NCI-H460 (cell line): ENCODE data around the gene CRHBP. TPM values are rescaled to one million over a fixed set of nuclear protein-coding genes. Genes with fewer than 3 reads are reported as not detected.
"Not testable (repeated sequence)": the region's sequence is repeated elsewhere in the genome, so short reads cannot be mapped to it uniquely, and the experiment has no call there.

ENCODE experiments used
- DNase-seq: peaks from one replicate; pipeline ENCODE4 v3.0.0-alpha.2; 2016; ENCODE audit warnings: low read depth; ENCODE audit errors: extremely low read depth
- polyA plus RNA-seq: library from polyadenylated mRNA; depleted of rRNA; stranded (reverse); fragments of >200 nt; gene quantifications from 2 replicates; pipeline ENCODE4 v1.2.3, GENCODE V29; 2014; cell fraction: nucleus; rRNA removed
- total RNA-seq: library from RNA; depleted of rRNA; stranded (reverse); fragments of >200 nt; shearing (Covaris generic); gene quantifications from 2 replicates; pipeline ENCODE4 v1.2.3, GENCODE V29; 2014; rRNA removed

Gene CRHBP, protein sequence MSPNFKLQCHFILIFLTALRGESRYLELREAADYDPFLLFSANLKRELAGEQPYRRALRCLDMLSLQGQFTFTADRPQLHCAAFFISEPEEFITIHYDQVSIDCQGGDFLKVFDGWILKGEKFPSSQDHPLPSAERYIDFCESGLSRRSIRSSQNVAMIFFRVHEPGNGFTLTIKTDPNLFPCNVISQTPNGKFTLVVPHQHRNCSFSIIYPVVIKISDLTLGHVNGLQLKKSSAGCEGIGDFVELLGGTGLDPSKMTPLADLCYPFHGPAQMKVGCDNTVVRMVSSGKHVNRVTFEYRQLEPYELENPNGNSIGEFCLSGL
- not detected in 2 replicates for total RNA-seq
- not detected in 2 replicates for polyA plus RNA-seq

DNA sequence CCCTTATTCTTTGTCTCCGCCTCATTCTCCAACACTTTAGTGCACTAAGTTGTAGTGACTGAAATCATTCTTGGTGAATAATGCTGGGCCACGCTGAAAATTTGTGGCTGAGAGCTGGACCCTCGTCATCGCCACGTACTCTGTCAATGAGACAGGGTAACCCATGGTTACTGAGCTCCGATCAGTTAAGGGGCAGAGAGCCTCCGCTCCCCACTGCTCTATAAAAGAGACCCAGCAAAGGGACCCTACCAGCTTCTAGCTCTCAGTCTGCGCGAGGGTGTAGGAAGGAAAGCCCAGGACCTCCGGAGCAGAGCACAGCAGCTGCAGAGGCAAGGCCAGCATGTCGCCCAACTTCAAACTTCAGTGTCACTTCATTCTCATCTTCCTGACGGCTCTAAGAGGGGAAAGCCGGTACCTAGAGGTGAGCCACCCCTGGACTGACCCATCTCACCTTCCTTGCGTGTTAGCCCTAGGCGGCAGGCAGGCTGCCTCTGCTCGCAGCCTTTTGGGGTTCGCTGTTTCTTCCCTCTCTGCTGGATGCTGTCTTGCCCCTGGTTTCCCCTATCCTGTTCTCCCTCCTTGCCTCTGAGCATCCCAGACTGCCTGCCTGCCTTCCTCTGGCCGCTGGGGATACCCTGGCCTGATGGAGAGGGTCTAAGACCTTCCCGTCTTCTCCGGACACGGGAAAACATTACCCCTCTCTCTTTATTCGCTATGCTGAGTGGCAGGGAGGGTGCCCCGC, at the start of gene CRHBP:
TSS of gene CRHBP (plus strand) at position 251 of the 742 bp plus-strand sequence. CDS start at position 341, 90 bp downstream.
- no peak for DNase-seq

DNA sequence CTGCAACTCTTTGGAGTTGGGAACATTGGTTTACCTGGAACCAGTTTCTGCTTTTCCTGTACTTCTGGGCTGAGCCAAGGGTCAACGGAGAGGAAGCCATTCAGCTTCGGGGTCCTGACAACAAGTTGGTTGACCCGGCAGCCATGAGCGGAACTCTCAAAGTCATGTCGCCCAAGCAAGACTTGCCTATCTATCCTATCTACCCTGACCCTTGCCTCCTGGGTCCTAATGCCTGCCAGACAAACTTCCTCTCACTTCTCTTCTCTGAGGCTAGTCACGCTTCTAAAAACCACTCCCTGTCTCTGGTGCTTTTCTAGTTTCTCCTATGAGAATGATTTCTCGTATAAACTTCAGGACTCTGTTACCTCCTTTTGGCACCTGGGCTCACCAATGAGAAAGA, 44.7 kb upstream of the CRHBP start:
- DNase-seq = no peak

DNA sequence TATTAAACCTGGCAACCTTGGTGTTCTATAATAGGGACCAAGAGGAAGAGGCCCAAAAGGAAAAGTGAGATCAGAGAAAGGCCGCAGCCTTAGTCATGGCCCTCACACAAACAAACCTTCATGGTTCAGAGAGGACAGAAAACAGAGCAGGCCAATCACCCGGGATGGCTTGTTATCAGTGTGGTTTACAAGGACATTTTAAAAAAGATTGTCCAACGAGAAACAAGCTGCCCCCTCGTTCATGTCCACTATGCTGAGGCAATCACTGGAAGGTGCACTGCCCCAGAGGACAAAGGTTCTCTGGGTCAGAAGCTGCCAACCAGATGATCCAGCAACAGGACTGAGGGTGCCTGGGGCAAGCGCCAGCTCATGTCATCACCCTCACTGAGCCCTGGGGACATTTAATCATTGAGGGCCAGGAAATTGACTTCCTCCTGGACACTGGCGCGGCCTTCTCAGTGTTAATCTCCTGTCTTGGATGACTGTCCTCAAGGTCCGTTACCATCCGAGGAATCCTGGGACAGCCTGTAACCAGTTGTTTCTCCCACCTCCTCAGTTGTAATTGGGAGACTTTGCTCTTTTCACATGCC, 42.4 kb upstream of the CRHBP start:
- DNase-seq = not testable (repeated sequence)

DNA sequence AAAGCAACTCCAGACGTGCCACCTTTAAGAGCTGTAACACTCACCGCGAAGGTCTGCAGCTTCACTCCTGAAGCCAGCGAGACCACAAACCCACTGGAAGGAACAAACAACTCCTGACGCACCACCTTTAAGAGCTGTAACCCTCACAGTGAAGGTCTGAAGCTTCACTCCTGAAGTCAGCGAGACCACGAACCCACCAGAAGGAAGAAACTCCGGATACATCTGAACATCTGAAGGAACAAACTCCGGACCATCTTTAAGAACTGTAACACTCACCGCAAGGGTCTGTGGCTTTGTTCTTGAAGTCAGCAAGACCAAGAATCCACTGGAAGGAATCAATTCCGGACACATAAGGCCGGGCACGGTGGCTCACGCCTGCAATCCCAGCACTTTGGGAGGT, 38.2 kb upstream of the CRHBP start:
- DNase-seq = not testable (repeated sequence)

DNA sequence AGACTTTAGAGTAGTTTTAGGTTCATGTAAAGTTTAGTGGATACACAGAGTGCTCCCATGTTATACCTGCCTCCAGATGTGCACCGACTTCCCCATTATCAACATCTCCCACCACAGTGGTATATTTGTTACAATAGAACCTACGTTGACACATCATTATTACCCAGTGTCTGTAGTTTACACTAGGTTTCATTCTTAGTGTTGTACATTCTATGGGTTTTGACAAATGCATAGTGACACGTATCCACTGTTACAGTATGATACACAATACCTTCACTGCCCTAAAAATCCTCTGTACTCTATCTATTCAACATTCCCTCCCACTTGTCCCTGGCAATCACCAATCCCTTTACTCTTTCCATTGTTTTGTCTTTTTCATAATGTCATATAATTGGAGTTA, 34.3 kb upstream of the CRHBP start:
- no peak for DNase-seq

DNA sequence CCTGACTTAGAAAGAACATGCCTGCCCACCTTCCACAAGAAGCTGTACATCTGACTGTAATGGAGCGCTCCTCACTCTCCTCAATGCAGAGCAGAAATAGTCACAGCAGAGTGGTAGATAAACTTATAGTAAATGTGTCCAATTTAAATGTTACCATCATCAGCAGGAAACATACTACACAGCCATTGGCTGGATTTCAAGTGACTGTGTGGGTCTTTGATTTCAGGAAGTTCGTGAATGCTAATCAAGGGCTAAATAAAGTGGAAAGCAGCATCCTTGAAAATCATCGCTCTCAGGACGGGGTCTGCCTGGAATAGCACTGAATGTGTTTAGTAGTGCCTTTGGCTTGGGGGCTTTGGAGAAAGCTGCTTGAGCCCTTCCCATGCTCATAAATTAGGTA, 32.4 kb upstream of the CRHBP start:
- no peak for DNase-seq

DNA sequence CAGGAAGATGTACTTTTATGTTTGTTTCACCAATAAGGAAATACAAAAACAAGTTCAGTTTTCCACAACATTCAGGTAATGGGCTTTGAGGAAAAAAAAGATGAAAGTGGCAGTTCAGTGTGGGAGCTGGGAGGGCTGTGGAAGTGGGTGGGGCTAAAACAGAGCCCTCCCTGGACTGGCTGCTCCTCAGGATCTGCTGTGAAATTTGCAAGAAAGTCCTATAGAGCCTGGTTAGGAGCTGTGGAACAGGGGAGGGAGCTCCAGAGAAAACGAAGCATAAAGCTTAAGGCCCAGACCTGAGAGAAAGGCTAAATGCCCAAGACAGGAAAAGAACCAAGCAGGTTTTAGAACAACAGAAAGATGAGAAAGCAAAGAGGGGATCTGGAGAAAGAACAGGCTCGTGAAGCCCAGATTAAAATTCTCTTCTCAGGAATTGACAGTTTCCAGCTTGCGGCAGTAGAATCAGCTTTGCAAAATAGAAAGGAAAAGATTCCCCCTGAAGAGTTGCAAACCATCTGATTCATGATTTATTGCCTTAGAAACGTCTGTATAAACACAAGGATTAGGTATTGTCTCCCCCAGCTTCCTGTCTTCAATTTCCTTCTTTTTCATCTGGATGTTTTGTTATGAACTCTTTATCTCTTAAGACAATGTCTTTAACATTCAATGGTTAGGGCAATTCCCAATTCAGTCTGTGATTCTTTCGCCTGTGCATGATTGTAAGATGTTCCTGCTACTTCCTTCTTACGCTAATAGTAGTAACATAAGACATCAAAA, 26.3 kb upstream of the CRHBP start:
- DNase-seq = no peak

DNA sequence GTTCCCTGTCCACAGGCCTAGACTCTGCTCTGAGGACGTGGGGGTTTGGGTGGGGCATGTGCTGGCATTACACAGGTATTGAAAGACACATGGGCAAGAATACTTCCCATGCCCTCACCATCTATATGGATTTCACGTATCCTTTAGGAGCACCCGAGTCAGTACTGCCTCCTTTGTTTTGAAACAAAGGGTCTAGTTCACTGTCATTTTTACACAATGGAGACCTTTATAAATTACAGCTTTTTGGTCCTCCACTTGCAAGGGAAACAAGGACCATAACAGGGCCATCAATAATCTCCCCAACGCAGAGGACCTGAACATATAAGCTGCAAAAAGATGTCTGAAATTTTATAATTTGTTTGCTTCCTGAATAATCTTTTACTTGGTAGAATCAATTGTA, 24.9 kb upstream of the CRHBP start:
- DNase-seq = no peak

DNA sequence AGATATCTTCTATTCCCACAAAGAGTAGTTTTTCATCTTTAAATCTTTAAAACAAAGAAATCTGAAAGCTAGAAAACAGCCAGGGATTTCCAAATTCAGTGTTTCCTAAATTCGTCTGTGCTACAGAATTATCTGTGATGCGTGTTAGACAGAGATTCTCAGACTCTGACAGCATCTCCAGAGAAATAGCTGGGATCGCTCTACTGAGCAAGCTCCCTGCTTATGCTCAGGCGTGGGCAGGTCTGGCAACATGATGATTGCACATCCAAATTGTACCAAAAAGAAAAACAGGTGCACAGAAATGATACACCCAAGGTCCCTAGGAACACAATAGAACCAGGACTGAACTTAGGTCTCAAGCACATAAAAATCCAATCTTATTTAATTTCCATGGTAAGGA, 22.8 kb upstream of the CRHBP start:
- DNase-seq = no peak

DNA sequence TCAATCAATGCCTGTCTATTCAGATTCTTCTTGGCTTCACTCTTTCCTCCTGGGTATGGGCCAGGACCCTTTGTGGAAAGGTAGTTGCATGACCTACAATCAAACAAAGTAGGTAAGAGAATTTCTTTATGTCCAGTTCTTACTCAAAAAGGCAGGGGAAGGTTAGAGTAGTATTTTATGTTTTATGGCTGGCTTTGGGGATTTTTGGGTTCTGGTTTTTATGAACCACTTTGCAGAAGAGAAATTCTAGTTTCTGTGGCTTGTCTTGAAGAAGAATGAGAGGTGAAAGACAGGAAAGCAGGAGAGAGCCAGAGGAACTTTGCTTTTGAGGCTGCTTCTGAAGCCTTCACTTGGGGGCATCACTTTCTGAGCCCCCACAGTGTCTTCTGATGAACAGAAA, 14.7 kb upstream of the CRHBP start:
- no peak for DNase-seq

DNA sequence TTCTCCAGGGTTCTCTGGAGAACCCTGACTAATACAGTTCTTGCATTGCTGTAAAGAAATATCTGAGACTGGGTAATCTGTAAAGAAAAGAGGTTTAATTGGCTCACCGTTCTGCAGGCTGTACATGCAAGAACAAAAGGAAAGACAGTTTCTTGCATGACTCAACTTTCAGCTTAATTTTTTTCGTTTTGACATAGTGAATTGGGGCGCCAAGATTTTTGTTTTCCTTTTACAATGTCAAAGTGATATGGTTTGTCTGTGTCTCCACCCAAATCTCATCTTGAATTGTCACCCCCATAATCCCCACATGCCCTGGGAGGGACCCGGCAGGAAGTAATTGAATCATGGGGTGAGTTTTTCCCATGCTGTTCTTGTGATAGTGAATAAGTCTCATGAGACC, 11.8 kb upstream of the CRHBP start:
- DNase-seq = no peak

DNA sequence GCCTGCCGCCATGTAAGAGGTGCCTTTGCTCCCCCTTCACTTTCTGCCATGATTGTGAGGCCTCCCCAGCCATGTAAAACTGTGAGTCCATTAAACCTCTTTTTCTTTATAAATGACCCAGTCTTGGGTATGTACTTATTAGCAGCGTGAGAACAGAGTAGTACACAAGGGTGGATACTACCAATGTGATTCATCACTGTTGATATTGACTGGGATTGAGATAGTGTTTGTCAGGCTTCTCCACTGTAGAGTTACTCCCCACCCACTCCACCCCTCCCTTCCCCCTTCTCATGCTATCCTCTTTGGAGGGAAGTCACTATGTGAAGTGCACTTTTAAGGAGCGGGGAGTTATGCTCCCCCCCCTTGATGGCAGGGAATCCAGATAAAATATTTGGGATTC, 11.4 kb upstream of the CRHBP start:
- DNase-seq = no peak

DNA sequence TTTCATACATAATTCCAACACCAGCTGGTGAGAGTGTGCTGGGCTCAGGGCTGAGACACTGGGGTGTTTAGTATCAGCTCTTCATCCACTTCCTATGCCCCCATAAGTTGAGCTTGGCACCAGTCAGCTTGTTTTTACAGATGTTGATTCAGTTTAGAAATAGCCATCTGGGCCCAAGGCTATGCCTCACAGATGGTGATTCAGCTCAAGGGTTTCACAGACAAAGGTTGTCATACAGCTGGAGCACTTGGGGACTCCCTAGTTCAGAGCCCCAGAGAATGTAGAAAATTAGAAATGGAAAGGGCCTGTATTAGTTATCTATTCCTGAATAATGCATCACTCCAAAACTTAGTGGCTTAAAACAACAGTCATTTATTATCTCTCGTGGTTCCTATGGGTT, 10.3 kb upstream of the CRHBP start:
- DNase-seq = no peak

DNA sequence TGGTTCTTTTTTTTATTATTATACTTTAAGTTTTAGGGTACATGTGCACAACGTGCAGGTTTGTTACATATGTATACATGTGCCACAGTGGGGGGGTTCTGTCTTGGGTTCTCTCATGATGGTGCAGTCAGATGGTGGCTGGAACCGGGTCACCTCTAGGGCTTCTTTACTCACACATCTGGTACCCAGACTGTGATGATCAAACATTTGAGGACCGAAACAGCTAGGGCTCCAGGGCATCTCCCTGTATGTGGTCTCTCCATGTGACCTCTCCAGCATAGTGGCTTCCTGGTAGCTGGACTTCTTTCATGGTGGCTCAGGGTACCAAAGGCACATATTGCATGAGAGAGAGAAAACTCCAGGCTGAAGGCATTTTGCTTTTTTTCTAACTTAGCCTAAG, 9.8 kb upstream of the CRHBP start:
- DNase-seq = no peak

DNA sequence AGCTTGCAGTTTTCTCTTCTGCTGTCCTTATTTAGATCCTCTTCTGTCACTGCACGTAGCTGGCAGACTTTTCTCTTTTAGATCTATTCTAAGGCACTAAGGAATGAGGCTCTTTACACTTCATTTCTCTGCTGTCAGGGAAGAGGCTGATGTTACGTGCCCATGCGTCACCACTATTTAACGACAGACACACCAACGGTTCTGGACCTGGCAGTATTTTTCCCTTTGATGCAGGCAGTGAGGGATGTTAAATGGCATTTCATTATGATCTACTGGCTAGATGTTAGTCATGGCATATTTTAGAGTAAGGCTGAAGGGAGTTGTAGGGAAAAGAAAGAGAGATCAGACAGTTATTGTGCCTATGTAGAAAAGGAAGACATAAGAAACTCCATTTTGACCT, 8.2 kb upstream of the CRHBP start:
- no peak for DNase-seq

DNA sequence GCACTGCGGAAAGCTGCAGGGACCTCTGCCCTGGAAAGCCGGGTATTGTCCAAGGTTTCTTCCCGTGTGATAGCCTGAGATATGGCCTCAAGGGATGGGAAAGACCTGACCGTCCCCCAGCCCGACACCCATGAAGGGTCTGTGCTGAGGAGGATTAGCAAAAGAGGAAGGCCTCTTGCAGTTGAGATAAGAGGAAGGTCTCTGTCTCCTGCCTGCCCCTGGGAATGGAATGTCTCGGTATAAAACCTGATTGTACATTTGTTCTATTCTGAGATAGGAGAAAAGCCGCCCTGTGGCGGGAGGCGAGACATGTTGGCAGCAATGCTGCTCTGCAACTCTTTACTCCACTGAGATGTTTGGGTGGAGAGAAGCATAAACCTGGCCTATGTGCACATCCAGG, 7.6 kb upstream of the CRHBP start:
- DNase-seq = not testable (repeated sequence)

DNA sequence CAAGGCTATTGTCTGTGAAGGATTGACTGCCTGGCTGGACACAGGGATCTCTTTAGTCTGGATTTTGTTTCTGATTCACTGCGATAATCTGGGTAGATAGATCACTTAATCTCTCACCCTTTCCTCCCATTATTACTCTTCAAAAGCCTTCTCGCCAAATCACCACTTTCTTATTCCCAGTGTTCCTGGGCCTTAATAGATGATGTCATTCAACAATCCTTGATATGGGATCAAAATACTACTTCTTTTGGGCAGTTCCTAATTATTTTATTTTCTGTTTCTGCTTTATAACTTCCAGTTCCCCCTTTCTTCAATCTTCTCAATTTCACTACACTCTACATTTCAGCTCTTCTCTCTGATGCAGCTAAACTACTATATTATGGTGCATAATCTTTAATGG, 6.8 kb upstream of the CRHBP start:
- DNase-seq = no peak

DNA sequence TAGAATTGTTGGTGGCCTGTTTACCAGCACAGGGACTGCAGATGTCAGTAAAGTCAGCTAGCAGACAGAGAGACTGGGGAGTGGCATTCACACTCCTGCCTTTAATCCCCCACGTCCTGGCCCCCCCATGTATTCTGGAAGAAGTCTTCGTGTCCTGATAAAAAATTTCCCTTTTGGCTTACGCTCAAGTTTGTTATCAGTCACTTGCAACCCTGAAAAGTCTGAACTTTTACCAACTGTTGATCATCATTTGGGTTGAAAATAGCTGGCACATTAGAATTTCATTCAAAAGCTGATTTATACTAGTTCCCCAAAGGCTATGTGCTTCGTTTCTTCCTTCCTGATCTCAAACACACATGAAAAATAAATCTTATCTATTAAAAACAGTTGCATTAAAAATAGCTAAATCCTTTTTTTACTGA, 5.8 kb upstream of the CRHBP start:
- DNase-seq = no peak

DNA sequence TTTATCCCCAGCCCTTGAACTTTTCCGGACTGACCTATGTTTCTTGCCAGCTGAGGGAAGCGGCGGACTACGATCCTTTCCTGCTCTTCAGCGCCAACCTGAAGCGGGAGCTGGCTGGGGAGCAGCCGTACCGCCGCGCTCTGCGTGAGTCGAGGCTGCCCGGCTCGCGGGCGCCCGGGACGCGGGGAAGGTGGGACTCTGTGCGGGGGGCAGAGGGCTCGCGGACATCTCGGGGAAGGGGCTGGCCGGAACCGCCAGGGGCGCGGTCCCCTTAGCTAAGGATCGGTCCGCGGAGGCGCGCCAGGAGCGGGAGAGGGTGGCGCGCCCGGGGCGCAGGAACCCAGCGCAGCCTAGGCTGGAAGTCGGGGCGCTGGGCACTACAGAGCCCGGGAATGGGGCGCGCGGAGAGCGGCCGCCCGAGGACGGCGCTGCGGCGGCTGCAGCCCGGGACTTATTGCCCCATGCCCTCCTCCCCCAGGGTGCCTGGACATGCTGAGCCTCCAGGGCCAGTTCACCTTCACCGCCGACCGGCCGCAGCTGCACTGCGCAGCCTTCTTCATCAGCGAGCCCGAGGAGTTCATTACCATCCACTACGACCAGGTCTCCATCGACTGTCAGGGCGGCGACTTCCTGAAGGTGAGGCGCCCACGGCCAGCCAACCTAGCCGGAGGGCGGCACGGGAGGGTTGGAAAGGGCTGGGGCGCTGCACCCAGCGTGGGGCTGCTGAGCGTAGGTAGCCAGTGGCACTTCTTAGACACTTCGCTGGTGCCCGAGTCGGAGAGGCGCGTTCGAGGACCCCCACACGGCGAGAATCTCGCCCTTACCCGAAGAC, 922 bp downstream of the CRHBP start:
- DNase-seq = no peak

DNA sequence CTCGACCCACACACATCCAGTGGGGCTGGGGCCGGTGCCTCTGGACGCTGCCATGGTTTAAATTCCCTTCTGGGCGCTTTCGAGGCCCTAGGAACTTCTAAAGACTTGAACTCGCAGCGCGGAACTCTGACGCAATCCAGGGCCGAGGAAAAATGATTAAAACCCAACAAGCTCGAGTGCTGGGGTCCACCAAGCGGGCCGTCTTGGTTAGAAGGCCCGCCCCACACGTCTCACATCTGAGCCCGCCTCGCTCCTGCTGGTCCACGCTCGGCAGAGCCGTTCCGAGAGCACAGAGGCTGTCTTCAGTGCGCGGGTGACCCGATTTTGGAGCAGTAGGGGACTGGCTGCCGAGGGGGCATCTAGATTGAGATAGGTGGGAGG, 1.5 kb downstream of the CRHBP start:
- no peak for DNase-seq
